ENCODE measurements around the gene RTKN2. TPM values are rescaled to one million over a fixed set of nuclear protein-coding genes. Genes with fewer than 3 reads are reported as not detected.

The RTKN2 gene
- polyA plus RNA-seq, 1 of the 3 experiments (the other 2 are of a cell fraction), result 1.4 TPM

- TF ChIP-seq POLR2AphosphoS5 (IDR thresholded peaks at IDR 0.05; ENCODE audit: low read depth, low read length), result no peak
- no peak for TF ChIP-seq YY1 (IDR thresholded peaks at IDR 0.05; ENCODE audit: low read depth)
- no peak for TF ChIP-seq MEF2A (IDR thresholded peaks at IDR 0.05; ENCODE audit: borderline replicate concordance, low read depth)
- TF ChIP-seq GATA2 (CRISPR knock-in tag; IDR thresholded peaks at IDR 0.05), result no peak
- no peak for TF ChIP-seq TEAD4 (IDR thresholded peaks at IDR 0.05; ENCODE audit: borderline replicate concordance, insufficient read depth)
- TF ChIP-seq TAF1 (IDR thresholded peaks at IDR 0.05; ENCODE audit: borderline replicate concordance, low read depth, low read length), result no peak
- TF ChIP-seq RCOR1 (IDR thresholded peaks at IDR 0.05; ENCODE audit: low read length), result no peak
- no peak for TF ChIP-seq EZH2phosphoT487 (IDR thresholded peaks at IDR 0.05; ENCODE audit: borderline replicate concordance, low read depth)
These were observed 113.5 kb downstream of the RTKN2 start (continued) for GRCh38 chr10:62155054-62155680.

- Histone ChIP-seq H3K4me1 (ENCODE audit: control insufficient read depth in 1 of 2, insufficient read depth in 2 of 2, low read depth in 1 of 2, low read length in 1 of 2) (no peaks in the 10 kb centered on the region), H4K20me1 (ENCODE audit: insufficient read depth) (no peaks in the 10 kb centered on the region), H3K9ac (no peak overlapping the region), H3F3A (replicated peaks; ENCODE audit: insufficient read depth) (no peaks in the 10 kb centered on the region), H3K27ac (ENCODE audit: low read depth in 2 of 2, low read length in 1 of 2) (no peak overlapping the region), H3K4me3 (ENCODE audit: low read depth in 2 of 2, low read length in 1 of 2) (no peak overlapping the region), H3K36me3 (replicated peaks in 1 of 2; ENCODE audit: control insufficient read depth in 1 of 2, insufficient read depth in 2 of 2, low read length in 1 of 2) (no peaks in the 10 kb centered on the region), H3K27me3 (ENCODE audit: insufficient read depth) (no peaks in the 10 kb centered on the region), H2AFZ (ENCODE audit: low read depth) (no peak overlapping the region), H3K79me2 (ENCODE audit: insufficient read depth) (no peaks in the 10 kb centered on the region), H3K9me2 (no peaks in the 10 kb centered on the region), H3K9me3 (0 out of 2 replicates have a peak, but pooled peaks cover 4% of the 10 kb centered on the region), H3K4me2 (no peak overlapping the region)
- no peak for TF ChIP-seq EZH2phosphoT487 (IDR thresholded peaks at IDR 0.05; ENCODE audit: borderline replicate concordance, low read depth)
- no peak for TF ChIP-seq TCF12 (IDR thresholded peaks at IDR 0.05)
- TF ChIP-seq MXI1 (IDR thresholded peaks at IDR 0.05; ENCODE audit: low read depth, low read length), result no peak
- no peak for TF ChIP-seq RXRA (IDR thresholded peaks at IDR 0.05; ENCODE audit: borderline replicate concordance, low read depth)
- TF ChIP-seq SMC3 (IDR thresholded peaks at IDR 0.05; ENCODE audit: low read depth, low read length), result no peak
- TF ChIP-seq, protein P1, sequence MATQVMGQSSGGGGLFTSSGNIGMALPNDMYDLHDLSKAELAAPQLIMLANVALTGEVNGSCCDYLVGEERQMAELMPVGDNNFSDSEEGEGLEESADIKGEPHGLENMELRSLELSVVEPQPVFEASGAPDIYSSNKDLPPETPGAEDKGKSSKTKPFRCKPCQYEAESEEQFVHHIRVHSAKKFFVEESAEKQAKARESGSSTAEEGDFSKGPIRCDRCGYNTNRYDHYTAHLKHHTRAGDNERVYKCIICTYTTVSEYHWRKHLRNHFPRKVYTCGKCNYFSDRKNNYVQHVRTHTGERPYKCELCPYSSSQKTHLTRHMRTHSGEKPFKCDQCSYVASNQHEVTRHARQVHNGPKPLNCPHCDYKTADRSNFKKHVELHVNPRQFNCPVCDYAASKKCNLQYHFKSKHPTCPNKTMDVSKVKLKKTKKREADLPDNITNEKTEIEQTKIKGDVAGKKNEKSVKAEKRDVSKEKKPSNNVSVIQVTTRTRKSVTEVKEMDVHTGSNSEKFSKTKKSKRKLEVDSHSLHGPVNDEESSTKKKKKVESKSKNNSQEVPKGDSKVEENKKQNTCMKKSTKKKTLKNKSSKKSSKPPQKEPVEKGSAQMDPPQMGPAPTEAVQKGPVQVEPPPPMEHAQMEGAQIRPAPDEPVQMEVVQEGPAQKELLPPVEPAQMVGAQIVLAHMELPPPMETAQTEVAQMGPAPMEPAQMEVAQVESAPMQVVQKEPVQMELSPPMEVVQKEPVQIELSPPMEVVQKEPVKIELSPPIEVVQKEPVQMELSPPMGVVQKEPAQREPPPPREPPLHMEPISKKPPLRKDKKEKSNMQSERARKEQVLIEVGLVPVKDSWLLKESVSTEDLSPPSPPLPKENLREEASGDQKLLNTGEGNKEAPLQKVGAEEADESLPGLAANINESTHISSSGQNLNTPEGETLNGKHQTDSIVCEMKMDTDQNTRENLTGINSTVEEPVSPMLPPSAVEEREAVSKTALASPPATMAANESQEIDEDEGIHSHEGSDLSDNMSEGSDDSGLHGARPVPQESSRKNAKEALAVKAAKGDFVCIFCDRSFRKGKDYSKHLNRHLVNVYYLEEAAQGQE (IDR thresholded peaks at IDR 0.05; ENCODE audit: low read depth, low read length), result no peak
- TF ChIP-seq GATA2 (CRISPR knock-in tag; IDR thresholded peaks at IDR 0.05), result no peak
- TF ChIP-seq GABPA (IDR thresholded peaks at IDR 0.05; ENCODE audit: low read depth), result no peak
- no peak for TF ChIP-seq FOSL2 (IDR thresholded peaks at IDR 0.05; ENCODE audit: borderline replicate concordance, low read depth)
- TF ChIP-seq, protein P2, sequence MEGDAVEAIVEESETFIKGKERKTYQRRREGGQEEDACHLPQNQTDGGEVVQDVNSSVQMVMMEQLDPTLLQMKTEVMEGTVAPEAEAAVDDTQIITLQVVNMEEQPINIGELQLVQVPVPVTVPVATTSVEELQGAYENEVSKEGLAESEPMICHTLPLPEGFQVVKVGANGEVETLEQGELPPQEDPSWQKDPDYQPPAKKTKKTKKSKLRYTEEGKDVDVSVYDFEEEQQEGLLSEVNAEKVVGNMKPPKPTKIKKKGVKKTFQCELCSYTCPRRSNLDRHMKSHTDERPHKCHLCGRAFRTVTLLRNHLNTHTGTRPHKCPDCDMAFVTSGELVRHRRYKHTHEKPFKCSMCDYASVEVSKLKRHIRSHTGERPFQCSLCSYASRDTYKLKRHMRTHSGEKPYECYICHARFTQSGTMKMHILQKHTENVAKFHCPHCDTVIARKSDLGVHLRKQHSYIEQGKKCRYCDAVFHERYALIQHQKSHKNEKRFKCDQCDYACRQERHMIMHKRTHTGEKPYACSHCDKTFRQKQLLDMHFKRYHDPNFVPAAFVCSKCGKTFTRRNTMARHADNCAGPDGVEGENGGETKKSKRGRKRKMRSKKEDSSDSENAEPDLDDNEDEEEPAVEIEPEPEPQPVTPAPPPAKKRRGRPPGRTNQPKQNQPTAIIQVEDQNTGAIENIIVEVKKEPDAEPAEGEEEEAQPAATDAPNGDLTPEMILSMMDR (IDR thresholded peaks at IDR 0.05), result no peak
- no peak for TF ChIP-seq RCOR1 (IDR thresholded peaks at IDR 0.05; ENCODE audit: low read length)
- no peak for TF ChIP-seq NRF1 (IDR thresholded peaks at IDR 0.05; ENCODE audit: low read depth, low read length)
- TF ChIP-seq TAF1 (IDR thresholded peaks at IDR 0.05; ENCODE audit: borderline replicate concordance, low read depth, low read length), result no peak
- TF ChIP-seq CHD2 (IDR thresholded peaks at IDR 0.05; ENCODE audit: low read length, partially characterized antibody), result no peak
- TF ChIP-seq, protein P3, sequence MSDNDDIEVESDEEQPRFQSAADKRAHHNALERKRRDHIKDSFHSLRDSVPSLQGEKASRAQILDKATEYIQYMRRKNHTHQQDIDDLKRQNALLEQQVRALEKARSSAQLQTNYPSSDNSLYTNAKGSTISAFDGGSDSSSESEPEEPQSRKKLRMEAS (IDR thresholded peaks at IDR 0.05; ENCODE audit: low read depth), result no peak
- WGBS (ENCODE audit: low lambda C conversion rate), result 63% methylated on average over 2 of the region's 2 CpGs
- ChIA-PET POLR2A (no interaction called here), CTCF (no interaction called here)
- no peak for DNase-seq
These were observed 114.4 kb downstream of the RTKN2 start for GRCh38 chr10:62154231-62154630.
